Aorta (tissue), 5 donors: ENCODE measurements around the gene TXNDC5. TPM values are rescaled to one million over a fixed set of nuclear protein-coding genes. Genes with fewer than 3 reads are reported as not detected.

Experiments
- ATAC-seq: fragments of 200-7000 bp; cut with Tn5 transposase; one replicate; pipeline ENCODE4 v1.9.1; 2022; ENCODE audit warnings: moderate library complexity; ENCODE audit not compliant: low FRiP score
- DNase-seq, 2 donors: peaks; one replicate each; pipeline ENCODE4 v3.0.0-alpha.2; 2020
- H3K27ac ChIP-seq, 2 donors: one replicate each; pipeline ENCODE4 v1.5.1; 2013; ENCODE audit warnings: low read length in 2 of 2, mild to moderate bottlenecking in 2 of 2, moderate library complexity in 2 of 2, control low read depth in 1 of 2, inconsistent platforms in 1 of 2, low read depth in 1 of 2
- H3K27me3 ChIP-seq, 2 donors: one replicate each; pipeline ENCODE4 v1.6.1; 2013; ENCODE audit warnings: control low read depth in 1 of 2, low read length in 1 of 2, mild to moderate bottlenecking in 1 of 2, moderate library complexity in 1 of 2; ENCODE audit not compliant: insufficient read depth in 2 of 2, control insufficient read depth in 1 of 2
- H3K36me3 ChIP-seq, 2 donors: one replicate each; pipeline ENCODE4 v1.6.1; 2013; ENCODE audit warnings: control low read depth in 1 of 2, low read length in 1 of 2, mild to moderate bottlenecking in 1 of 2; ENCODE audit not compliant: insufficient read depth in 2 of 2, control insufficient read depth in 1 of 2
- H3K4me1 ChIP-seq, 2 donors: one replicate each; pipeline ENCODE4 v1.6.1; 2013; ENCODE audit warnings: low read length in 2 of 2, control low read depth in 1 of 2, mild to moderate bottlenecking in 1 of 2, moderate library complexity in 1 of 2; ENCODE audit not compliant: insufficient read depth in 2 of 2, control insufficient read depth in 1 of 2
- H3K4me3 ChIP-seq, 2 donors: one replicate each; pipeline ENCODE4 v1.5.1; 2013; ENCODE audit warnings: low read length in 2 of 2, control low read depth in 1 of 2, mild to moderate bottlenecking in 1 of 2
- H3K9me3 ChIP-seq: one replicate; pipeline ENCODE4 v1.6.1; 2013; ENCODE audit warnings: mild to moderate bottlenecking, low read length; ENCODE audit not compliant: control insufficient read depth
- WGBS, 2 donors: extraction: QIAGEN DNeasy Blood & Tissue Kit; methylation state at CpG; one replicate each; pipeline ENCODE4 v1.1.7; 2013; 5-methylcytosine and 5-hydroxymethylcytosine counted together
- intact Hi-C, 2 donors: fragments of 100-400 bp; cut with DNase I; formaldehyde crosslinking; loops; one replicate each; pipeline versions ENCODE4 v1.14.2 to v1.15.0; 2022
- polyA plus RNA-seq, 2 donors: library from polyadenylated mRNA; stranded (reverse); fragments of 200-250 nt; gene quantifications; one replicate each; pipeline ENCODE4 v1.2.3, GENCODE V29; 2013
- total RNA-seq, 2 donors: library from RNA; stranded (reverse); fragmentation: NEBNext Ultra II Directional; extraction: Animal tissue kit (Norgen Biotek cat#: 25700); gene quantifications; one replicate each; pipeline ENCODE4 v1.2.1, GENCODE V29; 2021
- donor health status: healthy with polysubstance abuse.
- donor health status: Bipolar disorder and iron deficiency.
- donor health status: DM: no; HTN: no; CAD: no.
- donor health status: DM: no; HTN: no; CAD: no.
- donor health status: DM: yes; HTN: yes; CAD: no.

TXNDC5 gene
- total and polyA plus RNA-seq, 4 donors = 62.5 to 96.7 (median 94.3) TPM

DNA sequence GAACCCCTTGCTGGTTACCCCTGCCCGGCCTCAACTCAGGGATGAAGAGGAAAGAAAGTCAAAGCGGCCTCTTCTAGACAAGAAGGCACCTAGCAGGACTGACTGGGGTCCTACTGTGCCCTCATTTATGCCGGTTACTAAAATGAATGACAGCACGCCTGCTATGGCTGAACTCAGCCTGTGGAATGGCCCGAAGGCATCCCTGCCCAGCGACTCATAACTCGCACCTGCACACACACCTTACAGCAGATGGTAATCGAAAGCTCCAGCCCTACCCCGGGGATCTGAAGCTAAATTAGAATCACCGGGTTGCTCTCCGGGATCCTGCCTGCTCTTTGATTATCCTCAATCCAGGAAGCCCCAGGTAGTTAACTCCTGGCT lies 747 bp upstream of the TXNDC5 start:
- intact Hi-C loops = loop anchor here in 1 of 2 donors (5.0 to 10.0 kb wide), 3 partner anchors 81 to 187 kb away; partner anchors contain the start of gene BMP6
- Histone ChIP-seq H3K36me3 (no peaks in the 10 kb centered on the region), H3K27me3 (no peaks in the 10 kb centered on the region), H3K4me3 (no peak overlapping the region), H3K4me1 (no peaks in the 10 kb centered on the region), H3K9me3 (no peaks in the 10 kb centered on the region), H3K27ac (no peak overlapping the region)
- WGBS, 2 donors = 86 to 90% methylated on average over 11 of the region's 11 CpGs
- DNase-seq = no peak
- ATAC-seq = no peak

GRCh38 chr6:7910298-7910653 lies 312 bp downstream of the TXNDC5 start:
- H3K27ac ChIP-seq = no peak overlapping the region
- no peaks in the 10 kb centered on the region for H3K36me3 ChIP-seq
- WGBS, 2 donors = 0 to 1% methylated on average over 42 to 57 of the region's 57 CpGs
- no peaks in the 10 kb centered on the region for H3K9me3 ChIP-seq
- H3K27me3 ChIP-seq = no peaks in the 10 kb centered on the region
- DNase-seq = peak in 1 of 2 donors; percentile 81
- intact Hi-C loops = loop anchor here in 1 of 2 donors (5.0 to 10.0 kb wide), 3 partner anchors 82 to 185 kb away; partner anchors contain the start of gene BMP6
- peak overlapping the region; percentile 61 to 92 for H3K4me3 ChIP-seq
- ATAC-seq = no peak
- H3K4me1 ChIP-seq = no peaks in the 10 kb centered on the region

DNA sequence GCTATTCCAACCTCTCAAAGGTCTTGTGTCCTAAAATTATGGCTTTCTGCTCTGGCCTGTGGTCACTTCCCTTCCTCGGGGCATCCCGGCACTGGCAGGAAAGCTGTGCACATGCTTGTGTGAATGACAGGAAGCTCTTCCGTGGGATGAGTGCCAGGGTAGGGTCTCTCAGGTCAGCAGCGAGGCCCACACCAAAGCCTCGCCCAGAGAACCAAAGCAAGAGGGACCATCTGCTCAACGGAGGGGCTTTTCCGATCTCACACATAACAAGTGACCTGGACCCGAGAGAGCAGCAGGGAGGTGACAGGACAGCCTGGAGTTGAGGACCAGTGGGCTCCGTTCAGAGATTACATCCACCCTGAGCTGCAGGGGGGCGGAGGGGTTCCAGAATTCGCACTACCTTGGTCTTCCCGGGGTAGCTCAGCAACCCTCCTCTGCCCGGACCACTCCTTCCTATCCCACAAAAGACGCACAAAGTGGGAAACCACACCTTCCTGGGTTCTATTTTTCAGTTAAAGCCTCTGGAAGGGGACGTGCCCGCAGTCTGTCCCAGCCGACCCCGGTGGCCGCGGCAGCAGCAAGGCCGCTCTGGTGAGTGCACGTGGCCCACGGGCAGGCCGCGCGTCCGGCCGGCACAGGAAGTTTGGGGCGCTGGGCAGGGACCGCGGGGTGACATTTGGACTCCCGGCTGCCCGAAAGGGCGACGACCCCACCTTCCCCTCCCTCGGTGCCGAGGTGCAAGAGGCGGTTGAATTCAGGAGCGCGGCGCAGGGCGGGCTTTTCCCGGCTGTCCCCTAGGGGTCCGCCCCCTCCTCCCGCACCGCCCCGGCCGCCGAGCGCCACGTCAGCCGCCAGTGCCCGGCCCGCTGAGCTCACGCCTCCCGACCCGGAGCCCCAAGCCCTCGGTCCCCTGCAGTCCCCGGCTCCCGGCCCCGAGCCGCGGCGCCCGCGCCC lies 988 bp downstream of the TXNDC5 start:
- no peak overlapping the region for H3K27ac ChIP-seq
- WGBS, 2 donors = 2 to 4% methylated on average over 54 to 66 of the region's 66 CpGs
- H3K9me3 ChIP-seq = no peaks in the 10 kb centered on the region
- no peaks in the 10 kb centered on the region for H3K27me3 ChIP-seq
- H3K4me3 ChIP-seq = peak overlapping the region; percentile 61 to 92
- H3K36me3 ChIP-seq = no peaks in the 10 kb centered on the region
- DNase-seq (peak; percentile 74 to 90), ATAC-seq (peak; percentile 67)
- intact Hi-C loops = loop anchor here in 1 of 2 donors (5.0 to 10.0 kb wide), 5 partner anchors 83 to 525 kb away; partner anchors contain the start of genes BLOC1S5, BMP6 and SLC35B3
- no peaks in the 10 kb centered on the region for H3K4me1 ChIP-seq

GRCh38 chr6:7907159-7907558 lies 3.4 kb downstream of the TXNDC5 start:
- H3K4me1 ChIP-seq = no peaks in the 10 kb centered on the region
- peaks cover 0 to 3% of the 10 kb centered on the region in 2 donors for H3K36me3 ChIP-seq
- 94 to 97% methylated on average over 4 of the region's 4 CpGs for WGBS, 2 donors
- ATAC-seq (no peak), DNase-seq (no peak)
- H3K27ac ChIP-seq = no peak overlapping the region
- intact Hi-C loops = loop anchor here in 1 of 2 donors (5.0 to 10.0 kb wide), 2 partner anchors 155 to 528 kb away; partner anchors contain the start of genes BLOC1S5 and SLC35B3
- H3K27me3 ChIP-seq = no peaks in the 10 kb centered on the region
- no peaks in the 10 kb centered on the region for H3K9me3 ChIP-seq
- H3K4me3 ChIP-seq = no peak overlapping the region

- WGBS, 2 donors = 90 to 94% methylated on average over 4 of the region's 4 CpGs
Measured at GRCh38 chr6:7906741-7907140, 3.8 kb downstream of the TXNDC5 start.

DNA sequence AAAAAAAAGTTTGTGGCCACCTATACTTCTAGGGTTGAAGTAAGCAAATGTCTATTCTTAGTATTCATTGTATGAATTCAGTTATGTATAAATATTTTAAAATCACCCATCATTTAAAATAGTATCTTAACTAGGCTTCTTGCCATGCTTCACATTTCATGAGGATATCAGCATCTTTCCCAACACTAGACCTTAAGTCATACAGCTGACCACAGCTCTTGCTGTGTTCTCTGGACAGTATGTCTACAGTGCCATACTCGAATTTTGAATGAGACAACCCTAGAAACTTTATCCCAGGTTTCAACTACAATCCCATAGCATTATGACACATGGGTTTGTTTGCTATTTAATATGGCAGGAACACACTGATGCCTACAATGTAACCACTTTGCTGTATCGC lies 5.2 kb downstream of the TXNDC5 start:
- intact Hi-C loops = loop anchor here in 1 of 2 donors (5.0 to 10.0 kb wide), 2 partner anchors 157 to 529 kb away; partner anchors contain the start of genes BLOC1S5 and SLC35B3
- H3K36me3 ChIP-seq = peaks cover 0 to 6% of the 10 kb centered on the region in 2 donors
- no peaks in the 10 kb centered on the region for H3K9me3 ChIP-seq
- WGBS, 2 donors = 79 to 82% methylated on average over 2 of the region's 2 CpGs
- ATAC-seq = no peak
- DNase-seq = no peak
- H3K27me3 ChIP-seq = no peaks in the 10 kb centered on the region
- no peak overlapping the region for H3K27ac ChIP-seq
- no peak overlapping the region for H3K4me3 ChIP-seq
- H3K4me1 ChIP-seq = no peaks in the 10 kb centered on the region

More at GRCh38 chr6:7906741-7907140, 3.8 kb downstream of the TXNDC5 start:
- no peak for ATAC-seq
- Histone ChIP-seq H3K4me1 (no peaks in the 10 kb centered on the region), H3K27me3 (no peaks in the 10 kb centered on the region), H3K9me3 (no peaks in the 10 kb centered on the region), H3K27ac (no peak overlapping the region), H3K4me3 (no peak overlapping the region), H3K36me3 (peaks cover 0 to 3% of the 10 kb centered on the region in 2 donors)
- no peak for DNase-seq
- intact Hi-C loops = loop anchor here in 1 of 2 donors (5.0 to 10.0 kb wide), 2 partner anchors 156 to 528 kb away; partner anchors contain the start of genes BLOC1S5 and SLC35B3

DNA sequence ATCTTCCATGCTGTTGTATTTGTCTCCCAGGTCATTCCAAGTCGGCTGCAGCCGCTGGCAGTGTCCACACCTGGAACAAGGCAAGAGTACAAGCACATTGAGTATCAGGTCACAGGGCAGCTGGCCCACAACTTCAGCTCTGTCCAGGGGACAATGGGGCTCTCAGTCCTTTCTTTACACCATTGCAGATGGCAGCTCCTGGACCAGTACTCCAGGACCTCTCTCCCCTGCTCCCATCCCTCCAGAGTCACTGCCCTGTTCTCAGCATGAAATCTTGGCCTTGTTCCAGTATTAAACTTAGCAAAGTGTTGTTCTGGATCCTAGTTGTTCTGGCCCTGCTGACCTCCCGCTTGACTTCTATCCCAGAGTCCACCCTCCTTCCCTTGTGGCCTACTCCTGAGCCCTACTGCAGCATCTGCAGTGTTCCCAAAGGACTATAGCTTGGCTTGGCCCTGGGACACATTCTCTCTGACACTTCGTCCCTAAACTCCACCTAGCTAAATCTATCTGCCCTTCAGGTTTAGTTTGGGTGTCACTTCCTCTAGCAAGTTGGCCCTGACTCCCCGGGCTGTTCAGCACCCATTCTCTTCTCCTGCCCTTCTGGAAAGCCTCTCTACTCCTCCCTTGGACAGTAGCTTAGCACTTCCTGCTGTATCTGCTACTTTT lies 5.8 kb downstream of the TXNDC5 start:
- ATAC-seq (no peak), DNase-seq (no peak)
- H3K27me3 ChIP-seq = no peaks in the 10 kb centered on the region
- H3K4me1 ChIP-seq = no peaks in the 10 kb centered on the region
- H3K27ac ChIP-seq = no peak overlapping the region
- no peaks in the 10 kb centered on the region for H3K9me3 ChIP-seq
- intact Hi-C loops = loop anchor here in 1 of 2 donors (5.0 to 10.0 kb wide), 2 partner anchors 158 to 530 kb away; partner anchors contain the start of genes BLOC1S5 and SLC35B3
- no peak overlapping the region for H3K4me3 ChIP-seq
- WGBS, 2 donors = 81 to 89% methylated on average over 5 of the region's 5 CpGs
- H3K36me3 ChIP-seq = peaks cover 2 to 7% of the 10 kb centered on the region in 2 donors

- H3K27me3 ChIP-seq = no peaks in the 10 kb centered on the region
- H3K4me3 ChIP-seq = no peak overlapping the region
- no peak for ATAC-seq
- no peak for DNase-seq
- H3K4me1 ChIP-seq = no peaks in the 10 kb centered on the region
- no peaks in the 10 kb centered on the region for H3K9me3 ChIP-seq
- WGBS, 2 donors = 76 to 82% methylated on average over 3 of the region's 3 CpGs
- H3K36me3 ChIP-seq = peaks cover 2 to 11% of the 10 kb centered on the region in 2 donors
- intact Hi-C loops = loop anchor here in 1 of 2 donors (10.0 kb wide), 1 partner anchor 531 kb away; the partner anchor contains the start of gene SLC35B3
- no peak overlapping the region for H3K27ac ChIP-seq
Measured at GRCh38 chr6:7903673-7904072, 6.9 kb downstream of the TXNDC5 start.
